HepG2 (cell line): ENCODE measurements around the gene EXOC7.

Source experiments
- CTCF ChIP-seq: sonication (generic); formaldehyde crosslinking; IDR thresholded peaks from 2 replicates; pipeline ENCODE4 v1.5.0; 2020; ENCODE audit warnings: mild to moderate bottlenecking, missing genetic modification reagents, moderate library complexity
- EP300 ChIP-seq, 3 experiments: sonication (generic) in 1 of 3; formaldehyde crosslinking in 1 of 3; IDR thresholded peaks; 2 replicates each; pipeline versions ENCODE4 v1.5.1 to v1.6.1; 2011 to 2020; ENCODE audit warnings: low read depth in 2 of 3, low read length in 2 of 3, borderline replicate concordance in 1 of 3, improper control_type of control experiment in 1 of 3, mild to moderate bottlenecking in 1 of 3, missing genetic modification reagents in 1 of 3, moderate library complexity in 1 of 3
- MLX ChIP-seq: IDR thresholded peaks from 2 replicates; pipeline ENCODE4 v1.6.1; 2016
- USF2 ChIP-seq, 2 experiments: sonication (generic) in 1 of 2; formaldehyde crosslinking in 1 of 2; IDR thresholded peaks; 2 replicates each; pipeline versions ENCODE4 v1.5.1 to v1.6.1; 2011 to 2020; ENCODE audit warnings: borderline replicate concordance in 1 of 2, low read depth in 1 of 2, low read length in 1 of 2, mild to moderate bottlenecking in 1 of 2, missing genetic modification reagents in 1 of 2, moderate library complexity in 1 of 2
- ZNF121 ChIP-seq: sonication (generic); formaldehyde crosslinking; IDR thresholded peaks from 2 replicates; pipeline ENCODE4 v1.5.0; 2020; ENCODE audit warnings: mild to moderate bottlenecking, missing genetic modification reagents

GRCh38 chr17:76086384-76086783 lies 17.2 kb downstream of the EXOC7 start:
- TF ChIP-seq EP300 (IDR thresholded peaks at IDR 0.05; ENCODE audit: low read depth in 2 of 2, low read length in 2 of 2) (no peak), EP300 (CRISPR knock-in tag; IDR thresholded peaks at IDR 0.05; ENCODE audit: borderline replicate concordance) (no peak), CTCF (no peak), ZNF121 (CRISPR knock-in tag) (no peak), MLX (CRISPR knock-in tag) (no peak), USF2 (IDR thresholded peaks at IDR 0.05; ENCODE audit: low read depth, low read length) (no peak), USF2 (CRISPR knock-in tag; IDR thresholded peaks at IDR 0.05; ENCODE audit: borderline replicate concordance) (no peak)
